AG04450 (cell line): ENCODE measurements around the gene CDKAL1. TPM values are rescaled to one million over a fixed set of nuclear protein-coding genes. Genes with fewer than 3 reads are reported as not detected.

ENCODE experiments used
- CTCF ChIA-PET: fragments of 300-600, 350-600 bp; formaldehyde crosslinking; extraction: SDS; loops from one replicate; lab custom pipeline; 2022; ENCODE audit warnings: antibody characterized with exemption, inconsistent platforms; lab: Charles Lee
- POLR2A ChIA-PET: fragments of 350-600 bp; formaldehyde crosslinking; extraction: SDS; loops from one replicate; lab custom pipeline; 2021; ENCODE audit warnings: antibody characterized with exemption, inconsistent platforms; lab: Yijun Ruan, JAX
- DNase-seq: peaks from one replicate; pipeline ENCODE4 v3.0.0-alpha.2; 2011; ENCODE audit warnings: low read depth, low spot score
- H3K27ac ChIP-seq: one replicate; pipeline ENCODE4 v1.5.1; 2012; ENCODE audit warnings: low read depth, low read length, control low read depth
- H3K27me3 ChIP-seq: one replicate; pipeline ENCODE4 v1.6.0; 2012; ENCODE audit warnings: low read length; ENCODE audit not compliant: control insufficient read depth, insufficient read depth
- H3K4me3 ChIP-seq: 2 replicates; pipeline ENCODE4 v1.5.1; 2011; ENCODE audit warnings: mild to moderate bottlenecking, low read depth, low read length, control low read depth
- H3K9me3 ChIP-seq: 2 replicates; pipeline ENCODE4 v1.5.1; 2012; ENCODE audit warnings: low read length; ENCODE audit not compliant: control insufficient read depth, insufficient read depth
- polyA plus RNA-seq: library from polyadenylated mRNA; depleted of rRNA; stranded (reverse); fragments of >200 nt; gene quantifications from 2 replicates; pipeline ENCODE4 v1.2.3, GENCODE V29; 2011
- TF ChIP-seq, protein P1 (sequence below): IDR thresholded peaks from 2 replicates; pipeline ENCODE4 v1.5.1; 2011; ENCODE audit warnings: low read depth, low read length, control low read depth, inconsistent platforms

Gene CDKAL1
- polyA plus RNA-seq, 1 experiment: 9.2 TPM

DNA sequence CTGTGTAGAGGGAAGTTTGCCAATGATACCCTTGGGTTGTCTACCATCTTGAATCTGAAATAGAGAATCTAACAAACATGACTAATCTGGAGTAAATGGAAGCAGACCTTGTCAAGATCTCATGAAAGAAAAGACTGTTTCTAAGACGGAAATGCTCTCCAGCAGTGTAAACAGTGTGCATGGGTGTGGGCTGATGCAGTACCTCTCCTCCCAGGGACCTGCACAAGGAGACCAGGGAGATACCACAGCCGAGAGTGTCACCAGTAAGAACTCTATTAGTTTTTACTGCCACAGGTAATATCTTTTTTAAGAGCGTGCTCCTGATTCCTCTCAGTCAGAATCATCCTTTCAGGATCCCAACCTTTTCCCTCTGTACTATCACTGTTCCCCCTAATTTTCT is 546.0 kb downstream of the CDKAL1 start:
- H3K27ac ChIP-seq: no peak overlapping the region
- TF ChIP-seq, protein P1, sequence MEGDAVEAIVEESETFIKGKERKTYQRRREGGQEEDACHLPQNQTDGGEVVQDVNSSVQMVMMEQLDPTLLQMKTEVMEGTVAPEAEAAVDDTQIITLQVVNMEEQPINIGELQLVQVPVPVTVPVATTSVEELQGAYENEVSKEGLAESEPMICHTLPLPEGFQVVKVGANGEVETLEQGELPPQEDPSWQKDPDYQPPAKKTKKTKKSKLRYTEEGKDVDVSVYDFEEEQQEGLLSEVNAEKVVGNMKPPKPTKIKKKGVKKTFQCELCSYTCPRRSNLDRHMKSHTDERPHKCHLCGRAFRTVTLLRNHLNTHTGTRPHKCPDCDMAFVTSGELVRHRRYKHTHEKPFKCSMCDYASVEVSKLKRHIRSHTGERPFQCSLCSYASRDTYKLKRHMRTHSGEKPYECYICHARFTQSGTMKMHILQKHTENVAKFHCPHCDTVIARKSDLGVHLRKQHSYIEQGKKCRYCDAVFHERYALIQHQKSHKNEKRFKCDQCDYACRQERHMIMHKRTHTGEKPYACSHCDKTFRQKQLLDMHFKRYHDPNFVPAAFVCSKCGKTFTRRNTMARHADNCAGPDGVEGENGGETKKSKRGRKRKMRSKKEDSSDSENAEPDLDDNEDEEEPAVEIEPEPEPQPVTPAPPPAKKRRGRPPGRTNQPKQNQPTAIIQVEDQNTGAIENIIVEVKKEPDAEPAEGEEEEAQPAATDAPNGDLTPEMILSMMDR: no peak
- H3K4me3 ChIP-seq: no peak overlapping the region
- H3K27me3 ChIP-seq: no peaks in the 10 kb centered on the region
- ChIA-PET POLR2A (no interaction called here), CTCF (no interaction called here)
- H3K9me3 ChIP-seq: no peaks in the 10 kb centered on the region
- DNase-seq: no peak

DNA sequence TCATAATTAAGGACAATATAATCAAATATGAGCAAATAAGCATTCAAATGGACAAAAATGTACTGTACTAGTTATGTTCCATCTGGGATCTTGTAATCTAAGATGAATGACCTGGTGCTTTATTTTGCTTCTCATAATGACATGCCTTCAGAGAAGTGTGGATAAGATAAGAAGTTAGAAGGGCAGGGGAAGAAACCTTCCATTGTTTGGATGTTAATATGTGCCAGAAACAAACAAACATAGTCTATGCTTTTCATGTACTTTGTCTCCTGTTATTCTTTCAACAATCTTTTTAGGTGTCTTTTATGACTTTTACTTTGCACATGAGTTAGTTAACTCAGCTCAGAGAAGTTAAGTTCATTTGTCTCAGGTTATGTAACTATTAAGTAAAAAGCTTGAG is 547.8 kb downstream of the CDKAL1 start:
- H3K4me3 ChIP-seq: no peak overlapping the region
- DNase-seq: no peak
- TF ChIP-seq, protein P1: no peak
- no peaks in the 10 kb centered on the region for H3K9me3 ChIP-seq
- POLR2A ChIA-PET: no interaction called here
- no peak overlapping the region for H3K27ac ChIP-seq
- CTCF ChIA-PET: no interaction called here
- no peaks in the 10 kb centered on the region for H3K27me3 ChIP-seq

DNA sequence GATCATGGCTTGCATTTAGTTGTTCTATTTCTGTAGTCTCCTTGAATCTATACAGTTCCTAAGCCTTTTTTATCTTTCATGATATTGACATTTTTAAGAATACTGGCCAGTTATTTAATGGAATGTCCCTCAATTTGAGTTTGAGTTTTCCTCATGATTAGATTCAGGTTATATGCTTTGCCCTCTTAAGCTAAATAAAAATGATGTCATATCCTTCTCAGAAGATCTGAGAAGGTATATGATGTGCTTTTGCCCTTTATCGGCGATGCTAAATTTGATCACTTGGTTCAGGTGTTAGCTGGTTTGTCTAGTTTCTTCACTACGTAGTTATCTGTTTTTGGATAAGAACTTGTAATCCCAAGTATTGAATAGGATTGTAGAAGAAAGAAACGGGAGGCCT is 549.5 kb downstream of the CDKAL1 start:
- Histone ChIP-seq H3K27me3 (no peaks in the 10 kb centered on the region), H3K9me3 (no peaks in the 10 kb centered on the region), H3K4me3 (no peak overlapping the region), H3K27ac (no peak overlapping the region)
- TF ChIP-seq, protein P1: no peak
- ChIA-PET CTCF (no interaction called here), POLR2A (no interaction called here)
- no peak for DNase-seq

- POLR2A ChIA-PET: no interaction called here
- no peak for DNase-seq
These were observed 550.4 kb downstream of the CDKAL1 start for GRCh38 chr6:21084656-21085055.

GRCh38 chr6:21085211-21085610 is 551.0 kb downstream of the CDKAL1 start:
- no peak for DNase-seq
- ChIA-PET POLR2A (no interaction called here), CTCF (no interaction called here)
- H3K27me3 ChIP-seq: no peaks in the 10 kb centered on the region
- TF ChIP-seq, protein P1: no peak
- no peaks in the 10 kb centered on the region for H3K9me3 ChIP-seq
- H3K27ac ChIP-seq: no peak overlapping the region
- H3K4me3 ChIP-seq: no peak overlapping the region

More at GRCh38 chr6:21084656-21085055, 550.4 kb downstream of the CDKAL1 start:
- no peak overlapping the region for H3K4me3 ChIP-seq
- TF ChIP-seq, protein P1: no peak
- H3K27ac ChIP-seq: no peak overlapping the region
- CTCF ChIA-PET: no interaction called here
- H3K9me3 ChIP-seq: no peaks in the 10 kb centered on the region
- no peaks in the 10 kb centered on the region for H3K27me3 ChIP-seq
